GM12878 (cell line): ENCODE data around the gene UBE2E1. TPM values are rescaled to one million over a fixed set of nuclear protein-coding genes. Genes with fewer than 3 reads are reported as not detected.

Experiments used
- ATAC-seq: fragments of 200-7000 bp; cut with Tn5 transposase; 3 replicates; pipeline ENCODE4 v1.9.1; 2020; ENCODE audit warnings: mild to moderate bottlenecking, moderate library complexity
- BruUV-seq: library from RNA; stranded (reverse); fragments of 400-500 nt; replicated peaks from 2 replicates; lab custom pipeline; 2021; lab: Mats Ljungman, UMichigan
- CTCF ChIA-PET: fragments of 300-600 bp; sonication (Branson Sonifier 250); formaldehyde crosslinking; extraction: SDS; loops from one replicate; lab custom pipeline; 2021; ENCODE audit warnings: inconsistent platforms; lab: Yijun Ruan, JAX
- POLR2A ChIA-PET: fragments of 350-600 bp; formaldehyde crosslinking; extraction: SDS; loops from one replicate; lab custom pipeline; 2021; ENCODE audit warnings: inconsistent platforms; lab: Charles Lee
- RAD21 ChIA-PET: fragments of 300-600 bp; sonication (Branson Sonifier 250); formaldehyde crosslinking; loops from one replicate; lab custom pipeline; 2023; ENCODE audit warnings: antibody characterized with exemption; ENCODE audit not compliant: unreplicated experiment; lab: Charles Lee
- SMC1A ChIA-PET: fragments of 300-600 bp; sonication (Branson Sonifier 250); formaldehyde crosslinking; loops from one replicate; lab custom pipeline; 2023; ENCODE audit not compliant: unreplicated experiment, uncharacterized antibody; lab: Charles Lee
- DNase-seq: peaks from one replicate; pipeline ENCODE4 v3.0.0-alpha.2; 2011; ENCODE audit warnings: low read depth, low spot score
- FAIRE-seq: peaks from 3 replicates; lab custom pipeline; 2011; peaks lifted over from hg19 to GRCh38; lab: Jason Lieb, UNC
- H2AFZ ChIP-seq: 2 replicates; pipeline ENCODE4 v1.6.0; 2011; ENCODE audit warnings: low read depth, low read length, control low read depth; ENCODE audit not compliant: control insufficient read depth
- H3K27ac ChIP-seq: 2 replicates; pipeline ENCODE4 v1.5.1; 2011; ENCODE audit warnings: control low read depth; ENCODE audit not compliant: control insufficient read depth, insufficient read depth
- H3K27me3 ChIP-seq, 2 experiments: replicated peaks in 1 of 2; 2 replicates each; pipeline versions ENCODE4 v1.6.0 to v1.6.1; 2011; ENCODE audit warnings: low read length in 1 of 2; ENCODE audit not compliant: control insufficient read depth in 2 of 2, insufficient read depth in 2 of 2
- H3K36me3 ChIP-seq, 2 experiments: 2 replicates each; pipeline ENCODE4 v1.5.1; 2011; ENCODE audit warnings: low read length in 1 of 2; ENCODE audit not compliant: control insufficient read depth in 2 of 2, insufficient read depth in 2 of 2
- H3K4me1 ChIP-seq: 2 replicates; pipeline ENCODE4 v1.6.1; 2011; ENCODE audit warnings: mild to moderate bottlenecking, low read length, moderate library complexity, mixed read lengths; ENCODE audit not compliant: control insufficient read depth, insufficient read depth
- H3K4me2 ChIP-seq: 2 replicates; pipeline ENCODE4 v1.6.0; 2011; ENCODE audit warnings: control low read depth; ENCODE audit not compliant: control insufficient read depth, insufficient read depth
- H3K4me3 ChIP-seq: fragments of 200-600 bp; sonication (generic); 2 replicates; pipeline ENCODE4 v1.5.1; 2016
- H3K79me2 ChIP-seq: 2 replicates; pipeline ENCODE4 v1.6.0; 2011; ENCODE audit warnings: low read length; ENCODE audit not compliant: control insufficient read depth, insufficient read depth
- H3K9ac ChIP-seq: 2 replicates; pipeline ENCODE4 v1.8.0; 2011; ENCODE audit warnings: low read length, control low read depth, mixed read lengths; ENCODE audit not compliant: control insufficient read depth, insufficient read depth
- H3K9me3 ChIP-seq: replicated peaks from 3 replicates; pipeline ENCODE4 v1.5.1; 2011; ENCODE audit warnings: mild to moderate bottlenecking, low read length; ENCODE audit not compliant: control insufficient read depth, insufficient read depth
- H4K20me1 ChIP-seq: 2 replicates; pipeline ENCODE4 v1.6.0; 2011; ENCODE audit not compliant: control insufficient read depth, insufficient read depth
- CBX3 ChIP-seq: fragments of 200-600 bp; sonication (generic); IDR thresholded peaks from 2 replicates; pipeline ENCODE4 v1.6.1; 2016; ENCODE audit warnings: low read depth, borderline replicate concordance
- E4F1 ChIP-seq: fragments of 450-650 bp; IDR thresholded peaks from 2 replicates; pipeline ENCODE4 v1.6.1; 2018; ENCODE audit warnings: borderline replicate concordance, mild to moderate bottlenecking; ENCODE audit not compliant: partially characterized antibody
- FOXK2 ChIP-seq: fragments of 450-650 bp; IDR thresholded peaks from 2 replicates; pipeline ENCODE4 v1.6.1; 2017; ENCODE audit warnings: mild to moderate bottlenecking, moderate library complexity
- GATAD2B ChIP-seq: fragments of 450-650 bp; conservative IDR thresholded peaks from 2 replicates; pipeline ENCODE4 v1.6.1; 2017; ENCODE audit warnings: low read depth, mild to moderate bottlenecking, moderate library complexity
- IRF5 ChIP-seq: fragments of 450-650 bp; IDR thresholded peaks from 2 replicates; pipeline ENCODE4 v1.6.1; 2017; ENCODE audit warnings: borderline replicate concordance
- LARP7 ChIP-seq: fragments of 450-650 bp; IDR thresholded peaks from 2 replicates; pipeline ENCODE4 v1.6.1; 2017; ENCODE audit warnings: mild to moderate bottlenecking
- MTA3 ChIP-seq: IDR thresholded peaks from 2 replicates; pipeline ENCODE4 v1.6.1; 2012; ENCODE audit warnings: low read length, inconsistent platforms, borderline replicate concordance
- MXI1 ChIP-seq: fragments of 150-350 bp; IDR thresholded peaks from 2 replicates; pipeline ENCODE4 v1.6.1; 2011; ENCODE audit warnings: low read depth, mild to moderate bottlenecking, inconsistent platforms, low read length, improper control_type of control experiment
- NR2C1 ChIP-seq: fragments of 450-650 bp; IDR thresholded peaks from 2 replicates; pipeline ENCODE4 v1.6.1; 2017; ENCODE audit warnings: antibody characterized with exemption, mild to moderate bottlenecking, moderate library complexity
- PAX5 ChIP-seq: IDR thresholded peaks from 2 replicates; pipeline ENCODE4 v1.6.1; 2011; ENCODE audit warnings: low read depth, low read length, borderline replicate concordance
- PML ChIP-seq: IDR thresholded peaks from 2 replicates; pipeline ENCODE4 v1.6.1; 2012; ENCODE audit warnings: low read length, inconsistent platforms
- POLR2AphosphoS2 ChIP-seq: IDR thresholded peaks from 2 replicates; pipeline ENCODE4 v1.6.1; 2011; ENCODE audit warnings: low read depth, mild to moderate bottlenecking, low read length, improper control_type of control experiment, moderate library complexity
- POU2F2 ChIP-seq: IDR thresholded peaks from 3 replicates; pipeline ENCODE4 v1.6.1; 2011; ENCODE audit warnings: low read depth, mild to moderate bottlenecking, low read length, borderline replicate concordance
- TARDBP ChIP-seq: IDR thresholded peaks from 2 replicates; pipeline ENCODE4 v1.6.1; 2016; ENCODE audit warnings: borderline replicate concordance
- TBL1XR1 ChIP-seq: IDR thresholded peaks from 2 replicates; pipeline ENCODE4 v1.6.1; 2012; ENCODE audit warnings: low read depth, low read length, improper control_type of control experiment
- TCF12 ChIP-seq: IDR thresholded peaks from 2 replicates; pipeline ENCODE4 v1.6.1; 2011; ENCODE audit warnings: low read depth, mild to moderate bottlenecking, low read length
- YY1 ChIP-seq: IDR thresholded peaks from 2 replicates; pipeline ENCODE4 v1.6.1; 2011; ENCODE audit warnings: low read depth, mild to moderate bottlenecking, low read length
- ZNF217 ChIP-seq: fragments of 450-650 bp; IDR thresholded peaks from 2 replicates; pipeline ENCODE4 v1.6.1; 2017; ENCODE audit warnings: antibody characterized with exemption, mild to moderate bottlenecking
- ZNF384 ChIP-seq: IDR thresholded peaks from 2 replicates; pipeline ENCODE4 v1.6.1; 2012; ENCODE audit warnings: low read depth, mild to moderate bottlenecking, low read length, improper control_type of control experiment, borderline replicate concordance
- in situ Hi-C: fragments of 300-500 bp; cut with MboI; formaldehyde crosslinking; loops from 9 replicates; pipeline ENCODE4 v1.14.3; 2018; ENCODE audit warnings: mixed read lengths
- intact Hi-C: fragments of 100-400 bp; cut with micrococcal nuclease; formaldehyde crosslinking; loops from one replicate; pipeline ENCODE4 v1.14.2; 2022; ENCODE audit not compliant: unreplicated experiment
- polyA plus RNA-seq, 11 experiments: library from polyadenylated mRNA; depleted of rRNA in 4 of 11; unstranded in 6 of 11; stranded (reverse) in 5 of 11; fragments of >200 nt; fragmentation: Nextera tagmentation in 4 of 11; fragmentation: Illumina TruSeq in 1 of 11; extraction: Ambion mirVana in 4 of 11; extraction: Trizol in 1 of 11; gene quantifications; 1 replicate in 1 of 11; 2 replicates in 10 of 11; pipeline versions ENCODE4 v1.2.1 to v1.2.3, GENCODE V29; 2011 to 2016; ENCODE audit warnings: inconsistent platforms in 2 of 11, missing spikeins in 2 of 11, low read depth in 1 of 11
- total RNA-seq, 4 experiments: library from RNA; depleted of rRNA in 3 of 4; stranded (reverse); fragments of >200 nt in 3 of 4; fragmentation: Illumina TruSeq in 1 of 4; extraction: Trizol in 1 of 4; gene quantifications; 2 replicates each; pipeline versions ENCODE4 v1.2.1 to v1.2.3, GENCODE V29; 2013 to 2021
- TF ChIP-seq, protein P1 (sequence below): IDR thresholded peaks from 2 replicates; pipeline ENCODE4 v1.6.1; 2012; ENCODE audit warnings: low read depth, low read length, improper control_type of control experiment

The UBE2E1 gene
- total and polyA plus RNA-seq, 10 of the 15 experiments (the other 5 are each of a cell fraction or from before 2014, with no cell fraction given) = 18.7 to 425 (median 147) TPM

- TF ChIP-seq MXI1 = no peak
- TF ChIP-seq NR2C1 = no peak
These were observed 12.1 kb upstream of the UBE2E1 start (continued) for GRCh38 chr3:23793528-23794134.

DNA sequence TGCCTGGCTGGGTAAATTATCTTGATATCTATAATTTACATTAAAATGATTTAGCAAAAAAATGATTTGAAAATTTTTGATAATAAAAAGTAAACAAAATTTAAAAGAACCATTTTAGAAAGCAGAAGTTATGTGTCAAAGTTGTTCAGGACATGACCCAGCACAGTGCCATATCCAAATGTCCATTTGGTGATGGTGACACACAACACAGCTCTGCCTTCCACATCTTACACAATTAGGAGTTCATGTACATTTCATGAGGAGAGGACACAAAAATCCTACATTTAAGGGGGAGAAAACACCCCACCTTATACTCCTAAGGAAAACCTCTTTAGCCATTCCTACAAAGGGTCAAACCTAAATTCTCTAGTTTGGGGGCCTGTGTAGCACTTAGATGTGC, 10.7 kb upstream of the UBE2E1 start:
- in situ Hi-C loops = no loop called here
- H3K9me3 ChIP-seq = no peaks in the 10 kb centered on the region
- H3K4me3 ChIP-seq = no peak overlapping the region
- no peak for ATAC-seq
- CTCF ChIA-PET = interaction anchor here (0.6 to 1.1 kb wide), 2 partner anchors 12 to 63 kb away, joined by 3 read pairs; no protein-coding TSS in a partner anchor
- RAD21 ChIA-PET = no interaction called here
- H3K27ac ChIP-seq = no peak overlapping the region
- intact Hi-C loops = no loop called here
- no peaks in the 10 kb centered on the region for H4K20me1 ChIP-seq
- POLR2A ChIA-PET = interaction anchor here (0.7 kb wide), 1 partner anchor 227 kb away, joined by 3 read pairs; no protein-coding TSS in a partner anchor
- BruUV-seq = no TSS peak
- no peak overlapping the region for H3K4me2 ChIP-seq
- H3K27me3 ChIP-seq = peaks cover 0 to 2% of the 10 kb centered on the region in 2 experiments; a peak in 1 of 4 replicates
- H3K9ac ChIP-seq = no peak overlapping the region
- H3K36me3 ChIP-seq = no peaks in the 10 kb centered on the region
- FAIRE-seq = no peak
- DNase-seq = no peak
- TF ChIP-seq LARP7 = no peak
- TF ChIP-seq PAX5 = no peak
- TF ChIP-seq GATAD2B = no peak
- no peak for TF ChIP-seq TARDBP
- TF ChIP-seq YY1 = no peak
- no peak for TF ChIP-seq POLR2AphosphoS2
- TF ChIP-seq MTA3 = no peak
- no peak for TF ChIP-seq TBL1XR1
- no peak for TF ChIP-seq TCF12
- TF ChIP-seq CBX3 = no peak
- TF ChIP-seq, protein P1, sequence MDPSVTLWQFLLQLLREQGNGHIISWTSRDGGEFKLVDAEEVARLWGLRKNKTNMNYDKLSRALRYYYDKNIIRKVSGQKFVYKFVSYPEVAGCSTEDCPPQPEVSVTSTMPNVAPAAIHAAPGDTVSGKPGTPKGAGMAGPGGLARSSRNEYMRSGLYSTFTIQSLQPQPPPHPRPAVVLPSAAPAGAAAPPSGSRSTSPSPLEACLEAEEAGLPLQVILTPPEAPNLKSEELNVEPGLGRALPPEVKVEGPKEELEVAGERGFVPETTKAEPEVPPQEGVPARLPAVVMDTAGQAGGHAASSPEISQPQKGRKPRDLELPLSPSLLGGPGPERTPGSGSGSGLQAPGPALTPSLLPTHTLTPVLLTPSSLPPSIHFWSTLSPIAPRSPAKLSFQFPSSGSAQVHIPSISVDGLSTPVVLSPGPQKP = no peak
- no peak for TF ChIP-seq POU2F2
- no peak for TF ChIP-seq FOXK2
- TF ChIP-seq ZNF384 = no peak
- no peak for TF ChIP-seq IRF5
- TF ChIP-seq E4F1 = no peak
- no peak for TF ChIP-seq PML
- no peak for TF ChIP-seq ZNF217
- H3K79me2 ChIP-seq = no peaks in the 10 kb centered on the region
- no peak overlapping the region for H2AFZ ChIP-seq
- peaks cover 14% of the 10 kb centered on the region for H3K4me1 ChIP-seq
- SMC1A ChIA-PET = interaction anchor here (1.2 kb wide), 1 partner anchor 13 kb away, joined by 3 read pairs; no protein-coding TSS in a partner anchor
